ENCODE data around the gene C19orf25.

The C19orf25 gene

DNA sequence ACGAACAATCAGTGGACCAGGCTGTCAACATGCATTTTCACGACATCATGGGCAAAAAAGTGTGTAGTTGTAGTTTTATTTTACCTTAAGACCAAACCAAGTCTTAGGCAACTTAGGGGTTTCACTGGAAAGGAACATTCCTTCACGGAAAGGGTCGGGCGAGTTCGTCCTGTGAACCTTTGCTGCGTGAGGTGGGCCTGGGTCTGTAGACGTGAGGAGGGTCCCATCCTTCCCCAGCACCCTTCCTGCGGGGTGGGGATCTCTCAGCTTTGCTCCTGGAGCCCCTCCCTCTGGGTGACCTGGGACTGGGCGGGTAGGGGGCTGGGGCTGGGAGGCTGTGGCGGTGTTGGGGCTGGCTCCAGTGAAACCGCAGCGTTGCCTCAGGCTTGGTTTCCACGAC is 53.1 kb downstream of the C19orf25 start:
- TF ChIP-seq ZFX (IDR thresholded peaks at IDR 0.05) = no peak
- no peak overlapping the region for H3K27ac ChIP-seq

DNA sequence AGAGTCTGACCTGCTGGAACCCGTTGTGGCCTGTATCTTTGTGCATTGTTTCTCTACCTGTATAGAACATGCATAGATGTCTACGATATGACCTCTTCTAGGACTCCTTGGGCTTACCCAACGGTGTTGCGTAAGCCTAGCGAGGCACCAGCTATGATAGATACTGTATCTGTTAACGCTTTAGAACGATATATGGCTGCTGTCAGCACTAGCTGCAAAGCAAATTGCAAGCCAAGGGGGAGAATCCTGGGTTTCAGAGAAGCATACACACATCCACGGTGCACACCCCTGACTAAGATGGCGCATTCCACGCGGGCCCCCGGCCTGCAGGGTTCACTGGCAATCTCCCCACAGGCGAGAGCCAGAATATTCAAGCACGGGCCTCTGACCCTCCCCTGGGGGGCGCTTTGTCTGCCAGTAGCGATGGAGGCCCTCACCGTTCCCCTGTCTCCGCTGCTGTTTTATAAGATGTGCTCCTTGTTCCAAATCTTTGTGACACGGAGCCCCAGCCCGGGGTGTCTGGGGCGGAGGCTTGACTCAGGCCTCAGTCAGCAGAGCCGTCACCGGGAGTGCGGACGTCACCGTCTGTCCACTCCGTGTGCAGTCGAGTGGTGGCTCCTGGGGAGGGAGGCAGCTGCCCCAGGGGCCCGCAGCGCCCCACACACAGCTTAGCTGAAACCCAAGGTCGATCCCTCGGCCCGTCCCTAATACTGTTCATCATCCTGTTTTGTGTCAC is 53.7 kb downstream of the C19orf25 start:
- TF ChIP-seq ZFX (IDR thresholded peaks at IDR 0.05) (no peak), CTCF (conservative IDR thresholded peaks at IDR 0.05) (no peak)
- H3K27ac ChIP-seq = no peak overlapping the region

DNA sequence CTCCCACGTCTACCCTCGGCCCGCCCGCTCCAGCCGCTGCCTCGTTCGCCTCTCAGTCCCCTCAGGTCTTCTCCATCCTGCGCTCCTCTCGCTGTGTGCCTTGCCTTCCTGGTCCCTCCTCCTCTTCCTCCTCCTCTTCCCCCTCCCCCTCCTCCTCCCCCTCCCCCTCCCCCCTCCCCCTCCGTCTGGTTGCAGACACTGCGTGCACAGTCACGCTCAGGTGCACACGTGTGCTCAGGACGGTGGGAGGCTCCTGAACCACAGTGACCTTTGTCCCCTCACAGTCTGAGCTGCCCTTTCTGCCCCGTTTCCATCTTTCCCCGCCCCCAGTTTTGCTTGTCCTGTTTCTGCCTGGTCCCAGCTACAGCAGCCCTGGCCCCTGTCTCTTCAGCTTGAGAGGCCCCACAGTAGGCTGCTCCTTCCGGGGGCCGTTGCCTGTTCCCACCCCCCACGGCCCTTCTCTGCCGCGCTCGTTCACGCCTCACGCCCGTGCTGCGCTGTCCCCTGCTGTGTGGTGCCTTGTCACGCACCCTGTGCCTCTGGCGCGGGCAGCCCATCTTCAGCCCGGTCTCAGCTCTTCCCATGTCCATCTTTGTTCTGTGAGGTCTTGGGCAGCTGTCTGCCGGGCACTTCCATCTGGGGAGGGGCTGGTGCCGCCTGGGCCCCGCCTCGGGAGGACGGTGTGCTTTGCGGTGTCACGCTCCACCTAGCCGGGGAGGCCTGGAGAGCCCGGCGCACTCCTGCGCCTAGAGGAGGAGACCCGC is 54.6 kb downstream of the C19orf25 start:
- H3K27ac ChIP-seq = no peak overlapping the region
- no peak for TF ChIP-seq CTCF (conservative IDR thresholded peaks at IDR 0.05)
- no peak for TF ChIP-seq ZFX (IDR thresholded peaks at IDR 0.05)

GRCh38 chr19:1423436-1424191 is 55.4 kb downstream of the C19orf25 start:
- no peak for TF ChIP-seq ZFX (IDR thresholded peaks at IDR 0.05)
- no peak for TF ChIP-seq CTCF (conservative IDR thresholded peaks at IDR 0.05)
- no peak overlapping the region for H3K27ac ChIP-seq
